ENCODE measurements around the gene PPP1R13B.

DNA sequence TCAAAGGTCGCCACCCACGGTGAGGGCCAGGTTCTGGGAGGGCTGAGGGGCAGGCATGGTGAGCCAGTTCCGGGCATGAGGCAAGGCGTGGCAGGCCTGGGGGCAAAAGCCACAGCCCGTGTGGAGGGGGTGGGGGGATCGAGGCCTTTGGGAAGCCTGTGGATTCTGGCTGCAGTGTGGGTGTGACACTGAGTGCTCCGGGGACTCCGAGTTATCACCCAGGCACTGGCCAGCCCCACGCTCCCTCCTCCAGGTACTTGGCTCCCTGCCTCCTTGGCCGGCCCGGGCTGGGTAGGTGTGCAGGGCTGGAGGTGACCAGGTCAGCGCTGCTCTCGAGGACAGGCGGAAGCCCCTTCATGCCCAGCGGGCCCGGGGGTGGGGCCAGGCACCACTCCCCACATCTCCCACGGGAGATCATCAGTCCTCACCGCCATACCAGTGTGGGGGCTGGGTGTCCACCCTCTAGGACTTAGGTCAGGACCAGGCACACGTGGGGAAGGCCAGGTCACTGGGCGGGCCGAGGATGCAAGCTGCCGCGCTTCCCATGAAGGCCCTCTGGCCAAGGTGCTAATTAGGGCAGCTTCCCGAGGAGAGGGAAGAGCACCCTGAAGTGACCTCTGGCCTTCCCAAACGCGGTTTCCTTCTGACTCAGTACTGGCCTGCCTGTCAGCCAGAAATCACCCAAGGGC lies 46.8 kb upstream of the PPP1R13B start:
- TF ChIP-seq, protein P1, sequence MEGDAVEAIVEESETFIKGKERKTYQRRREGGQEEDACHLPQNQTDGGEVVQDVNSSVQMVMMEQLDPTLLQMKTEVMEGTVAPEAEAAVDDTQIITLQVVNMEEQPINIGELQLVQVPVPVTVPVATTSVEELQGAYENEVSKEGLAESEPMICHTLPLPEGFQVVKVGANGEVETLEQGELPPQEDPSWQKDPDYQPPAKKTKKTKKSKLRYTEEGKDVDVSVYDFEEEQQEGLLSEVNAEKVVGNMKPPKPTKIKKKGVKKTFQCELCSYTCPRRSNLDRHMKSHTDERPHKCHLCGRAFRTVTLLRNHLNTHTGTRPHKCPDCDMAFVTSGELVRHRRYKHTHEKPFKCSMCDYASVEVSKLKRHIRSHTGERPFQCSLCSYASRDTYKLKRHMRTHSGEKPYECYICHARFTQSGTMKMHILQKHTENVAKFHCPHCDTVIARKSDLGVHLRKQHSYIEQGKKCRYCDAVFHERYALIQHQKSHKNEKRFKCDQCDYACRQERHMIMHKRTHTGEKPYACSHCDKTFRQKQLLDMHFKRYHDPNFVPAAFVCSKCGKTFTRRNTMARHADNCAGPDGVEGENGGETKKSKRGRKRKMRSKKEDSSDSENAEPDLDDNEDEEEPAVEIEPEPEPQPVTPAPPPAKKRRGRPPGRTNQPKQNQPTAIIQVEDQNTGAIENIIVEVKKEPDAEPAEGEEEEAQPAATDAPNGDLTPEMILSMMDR (IDR thresholded peaks at IDR 0.05 in 2 of 3, conservative IDR thresholded peaks at IDR 0.05 in 1 of 3; ENCODE audit: borderline replicate concordance in 1 of 3, insufficient read depth in 1 of 3, low read depth in 2 of 3, low read length in 2 of 3), result no peak
- no peak for TF ChIP-seq POLR2A (IDR thresholded peaks at IDR 0.05; ENCODE audit: borderline replicate concordance, extremely low read depth, insufficient read depth, insufficient read length)
